Adipose tissue (tissue), 3 donors: ENCODE data around the gene NIT1. TPM values are rescaled to one million over a fixed set of nuclear protein-coding genes. Genes with fewer than 3 reads are reported as not detected.

ENCODE experiments used
- H3K27ac ChIP-seq: one replicate; pipeline ENCODE4 v1.5.1; 2013; ENCODE audit warnings: low read depth, low read length
- WGBS, 3 donors: extraction: QIAGEN DNeasy Blood & Tissue Kit; methylation state at CpG; one replicate each; pipeline ENCODE4 v1.1.7; 2013; 5-methylcytosine and 5-hydroxymethylcytosine counted together
- polyA plus RNA-seq, 3 donors: library from polyadenylated mRNA; stranded (reverse); fragments of 200-250 nt; gene quantifications; one replicate each; pipeline ENCODE4 v1.2.3, GENCODE V29; 2013
- donor health status: healthy with polysubstance abuse.
- donor health status: Bipolar disorder and iron deficiency.
- donor health status: healthy.

The NIT1 gene
- polyA plus RNA-seq, 3 donors = 23.7 to 48.1 (median 41.2) TPM

DNA sequence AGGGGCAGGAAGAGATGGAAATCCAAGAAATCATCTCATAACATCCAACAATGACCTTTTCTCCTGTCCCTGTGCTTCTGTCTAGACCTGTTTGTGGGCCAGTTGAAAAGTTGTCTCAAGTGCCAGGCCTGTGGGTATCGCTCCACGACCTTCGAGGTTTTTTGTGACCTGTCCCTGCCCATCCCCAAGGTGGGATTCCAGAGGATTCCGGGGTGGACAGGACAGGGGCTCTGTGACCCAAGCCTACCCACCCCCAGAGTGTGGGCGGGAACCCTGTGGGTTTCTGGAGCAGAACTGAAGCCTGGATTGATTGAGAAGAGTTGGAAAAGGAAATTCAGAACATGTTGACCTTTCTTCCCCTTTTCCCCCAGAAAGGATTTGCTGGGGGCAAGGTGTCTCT, 45.9 kb downstream of the NIT1 start:
- H3K27ac ChIP-seq = no peak overlapping the region
- 83 to 93% (median 93%) methylated on average over 5 of the region's 5 CpGs for WGBS, 3 donors

DNA sequence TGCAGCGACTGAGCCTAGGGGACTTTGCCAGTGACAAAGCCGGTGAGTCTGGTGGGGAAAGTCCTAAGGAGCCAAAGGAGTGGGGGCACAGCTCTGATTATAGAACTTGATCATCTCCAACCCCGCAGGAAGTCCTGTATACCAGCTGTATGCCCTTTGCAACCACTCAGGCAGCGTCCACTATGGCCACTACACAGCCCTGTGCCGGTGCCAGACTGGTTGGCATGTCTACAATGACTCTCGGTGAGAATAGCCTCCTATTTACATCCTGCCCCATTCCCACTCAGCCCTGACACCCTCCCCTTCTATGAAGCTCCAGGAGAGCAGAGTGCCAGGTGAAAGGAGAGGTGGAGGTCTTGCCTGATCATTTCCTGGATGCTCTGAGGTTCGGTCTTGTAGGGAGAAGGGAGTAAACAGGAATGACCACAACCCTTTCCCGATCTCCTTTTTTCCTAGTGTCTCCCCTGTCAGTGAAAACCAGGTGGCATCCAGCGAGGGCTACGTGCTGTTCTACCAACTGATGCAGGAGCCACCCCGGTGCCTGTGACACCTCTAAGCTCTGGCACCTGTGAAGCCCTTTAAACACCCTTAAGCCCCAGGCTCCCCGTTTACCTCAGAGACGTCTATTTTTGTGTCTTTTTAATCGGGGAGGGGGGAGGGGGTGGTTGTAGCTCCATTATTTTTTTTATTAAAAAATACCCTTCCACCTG, 47.2 kb downstream of the NIT1 start:
- WGBS, 3 donors = 60 to 70% (median 65%) methylated on average over 14 of the region's 14 CpGs

DNA sequence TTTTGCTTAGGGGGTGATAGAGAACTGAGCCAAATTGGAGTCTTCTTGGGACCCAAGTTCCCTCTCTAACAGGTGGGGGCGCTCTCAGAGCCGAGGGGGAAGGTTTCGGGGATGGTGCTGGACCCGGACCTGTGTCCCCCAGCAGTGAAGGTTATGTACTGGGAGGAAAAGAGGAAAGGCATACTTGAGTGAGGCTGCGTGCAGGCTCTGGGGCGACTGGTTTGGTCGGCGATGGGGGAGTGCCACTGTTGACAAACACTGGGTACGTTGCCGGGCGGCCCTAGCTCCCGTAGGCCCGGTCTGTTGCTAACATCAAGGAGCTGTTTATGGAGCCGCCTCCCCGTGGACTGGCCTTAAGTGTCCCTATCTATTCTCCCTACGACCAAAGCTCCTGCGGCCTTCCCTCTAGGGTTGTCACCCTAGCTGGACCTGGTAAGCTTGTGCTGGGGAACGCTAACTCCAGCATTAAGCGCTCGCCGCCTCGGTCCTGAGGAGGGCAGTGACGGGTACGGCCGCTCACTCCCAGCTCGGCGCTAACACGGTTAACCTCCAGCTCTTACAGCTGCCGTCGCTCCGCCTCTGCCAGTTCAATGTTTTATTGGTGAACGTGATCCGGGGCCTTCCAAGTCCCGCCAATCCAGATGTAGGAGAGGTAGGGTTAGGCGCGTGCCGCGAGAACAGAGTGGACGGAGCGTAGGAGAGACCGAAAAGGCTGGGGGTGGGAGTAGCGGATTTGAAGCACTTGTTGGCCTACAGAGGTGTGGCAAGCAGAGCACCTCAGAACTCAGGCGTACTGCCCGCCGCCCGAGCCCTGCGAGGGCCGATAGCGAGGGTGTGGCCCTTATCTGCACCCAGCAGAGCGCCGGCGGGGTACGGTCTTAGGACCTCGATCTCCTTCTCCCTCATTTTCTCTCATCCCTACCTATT, 48.1 kb downstream of the NIT1 start, which contains the start of gene PPOX:
Gene PPOX, plus strand, starts transcription at position 685 of the 927 bp plus-strand sequence. CDS start 422 bp downstream, outside the sequence.
- peak within 1 kb of the TSS; percentile 70 for H3K27ac ChIP-seq
- 0 to 1% (median 1%) methylated on average over 54 of the region's 54 CpGs for WGBS, 3 donors

More for the DNA sequence above, 47.2 kb downstream of the NIT1 start:
- H3K27ac ChIP-seq = peak overlapping the region; percentile 31

DNA sequence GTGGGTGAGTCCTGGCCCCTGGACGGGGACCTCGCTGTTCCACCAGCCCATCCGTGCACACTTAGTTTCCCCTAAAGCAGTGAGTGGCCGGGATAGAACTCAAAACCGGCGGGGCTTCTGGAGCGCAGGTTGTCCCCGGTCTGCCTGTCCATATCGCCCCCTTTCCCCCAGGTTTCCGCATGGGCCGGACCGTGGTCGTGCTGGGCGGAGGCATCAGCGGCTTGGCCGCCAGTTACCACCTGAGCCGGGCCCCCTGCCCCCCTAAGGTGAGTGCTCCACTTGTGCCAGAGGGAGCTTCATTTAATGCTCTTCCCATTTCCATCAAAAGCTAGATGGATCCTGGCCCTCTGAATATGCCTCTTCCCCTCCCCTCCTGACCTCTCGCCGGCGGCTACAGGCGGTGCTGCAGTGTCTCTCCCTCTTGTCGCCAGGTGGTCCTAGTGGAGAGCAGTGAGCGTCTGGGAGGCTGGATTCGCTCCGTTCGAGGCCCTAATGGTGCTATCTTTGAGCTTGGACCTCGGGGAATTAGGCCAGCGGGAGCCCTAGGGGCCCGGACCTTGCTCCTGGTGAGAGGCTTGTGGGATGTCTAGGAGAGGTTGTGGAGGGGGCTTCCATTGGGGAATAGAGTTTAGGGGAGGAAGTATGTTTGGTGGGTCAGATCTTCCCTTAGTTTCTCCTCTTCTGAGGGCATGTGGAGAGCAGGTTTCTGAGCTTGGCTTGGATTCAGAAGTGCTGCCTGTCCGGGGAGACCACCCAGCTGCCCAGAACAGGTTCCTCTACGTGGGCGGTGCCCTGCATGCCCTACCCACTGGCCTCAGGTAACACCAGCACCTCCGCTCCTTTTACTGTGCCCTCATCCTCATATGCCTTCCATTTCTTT, 49.0 kb downstream of the NIT1 start:
- no peak overlapping the region for H3K27ac ChIP-seq
- 6 to 10% (median 8%) methylated on average over 33 of the region's 33 CpGs for WGBS, 3 donors

DNA sequence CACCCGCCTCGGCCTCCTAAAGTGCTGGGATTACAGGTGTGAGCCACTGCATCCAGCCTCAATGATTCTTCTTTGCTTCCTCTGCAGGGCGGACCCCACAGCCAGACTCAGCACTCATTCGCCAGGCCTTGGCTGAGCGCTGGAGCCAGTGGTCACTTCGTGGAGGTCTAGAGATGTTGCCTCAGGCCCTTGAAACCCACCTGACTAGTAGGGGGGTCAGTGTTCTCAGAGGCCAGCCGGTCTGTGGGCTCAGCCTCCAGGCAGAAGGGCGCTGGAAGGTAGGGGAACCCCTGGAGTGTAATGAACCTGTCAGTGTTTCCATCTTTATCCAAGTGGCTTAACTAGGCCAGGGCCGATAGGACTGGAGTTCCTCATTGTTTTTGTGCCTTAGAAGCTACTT, 51.0 kb downstream of the NIT1 start:
- WGBS, 3 donors = 93 to 97% (median 94%) methylated on average over 9 of the region's 9 CpGs
- H3K27ac ChIP-seq = no peak overlapping the region

Other genes starting within 250 kb of the NIT1 start
- 100 to 1,000 TPM in 1 of 3 donors, 10 to 100 TPM in 1, 1 to 10 TPM in 1; 1.7 to 121 (median 15.7) TPM for gene ITLN1, start 232.9 kb upstream of the NIT1 start, polyA plus RNA-seq
- 1 to 10 TPM in 1 of 3 donors, under 1 TPM in 2; 0.21 to 8.9 (median 0.37) TPM for gene ITLN2, start 163.3 kb upstream of the NIT1 start, polyA plus RNA-seq
- 10 to 100 TPM; 18.3 to 33.9 (median 26.2) TPM for gene F11R, start 97.0 kb upstream of the NIT1 start, polyA plus RNA-seq
- 10 to 100 TPM; 33.7 to 78.1 (median 52.5) TPM for gene TSTD1, start 79.1 kb upstream of the NIT1 start, polyA plus RNA-seq
- gene USF1, start 72.1 kb upstream of the NIT1 start, polyA plus RNA-seq = 10 to 100 TPM; 35.0 to 54.3 (median 47.2) TPM
- 10 to 100 TPM in 1 of 3 donors, 1 to 10 TPM in 2; 2.3 to 10.8 (median 9.8) TPM for gene ARHGAP30, start 48.2 kb upstream of the NIT1 start, polyA plus RNA-seq
- 1 to 10 TPM in 1 of 3 donors, under 1 TPM in 1, not detected in 1; 0.52 to 3.3 TPM for gene NECTIN4, start 28.5 kb upstream of the NIT1 start, polyA plus RNA-seq
- 1 to 10 TPM; 1.2 to 9.0 (median 1.5) TPM for gene KLHDC9, start 19.7 kb upstream of the NIT1 start, polyA plus RNA-seq
- 100 to 1,000 TPM in 2 of 3 donors, 10 to 100 TPM in 1; 53.0 to 201 (median 139) TPM for gene PFDN2, start 68 bp upstream of the NIT1 start, polyA plus RNA-seq
- gene DEDD, start 14.6 kb downstream of the NIT1 start, polyA plus RNA-seq = 10 to 100 TPM; 17.4 to 46.3 (median 29.7) TPM
- gene UFC1, start 35.9 kb downstream of the NIT1 start, polyA plus RNA-seq = 100 to 1,000 TPM; 100 to 147 (median 131) TPM
- gene USP21, start 41.4 kb downstream of the NIT1 start, polyA plus RNA-seq = 10 to 100 TPM; 13.2 to 26.7 (median 18.8) TPM
- 10 to 100 TPM; 11.1 to 33.1 (median 16.2) TPM for gene PPOX, start 48.3 kb downstream of the NIT1 start, polyA plus RNA-seq
- gene B4GALT3, start 59.4 kb downstream of the NIT1 start, polyA plus RNA-seq = 10 to 100 TPM; 23.7 to 36.1 (median 26.4) TPM
- gene ADAMTS4, start 80.9 kb downstream of the NIT1 start, polyA plus RNA-seq = 100 to 1,000 TPM in 1 of 3 donors, 10 to 100 TPM in 1, 1 to 10 TPM in 1; 5.9 to 188 (median 37.3) TPM
- 100 to 1,000 TPM in 1 of 3 donors, 10 to 100 TPM in 2; 68.4 to 163 (median 86.3) TPM for gene NDUFS2, start 84.3 kb downstream of the NIT1 start, polyA plus RNA-seq
- 100 to 1,000 TPM in 2 of 3 donors, 10 to 100 TPM in 1; 28.6 to 258 (median 227) TPM for gene FCER1G, start 97.2 kb downstream of the NIT1 start, polyA plus RNA-seq
- gene APOA2, start 105.5 kb downstream of the NIT1 start, polyA plus RNA-seq = not detected
- gene TOMM40L, start 108.0 kb downstream of the NIT1 start, polyA plus RNA-seq = 10 to 100 TPM in 2 of 3 donors, 1 to 10 TPM in 1; 3.8 to 12.6 (median 11.7) TPM
- under 1 TPM in 2 of 3 donors, not detected in 1; 0.21 to 0.22 TPM for gene NR1I3, start 120.1 kb downstream of the NIT1 start, polyA plus RNA-seq
- under 1 TPM in 2 of 3 donors, not detected in 1; 0.26 to 0.52 TPM for gene PCP4L1, start 140.6 kb downstream of the NIT1 start, polyA plus RNA-seq
- 1 to 10 TPM; 1.2 to 3.5 (median 2.6) TPM for gene MPZ, start 191.9 kb downstream of the NIT1 start, polyA plus RNA-seq
- gene SDHC, start 196.3 kb downstream of the NIT1 start, polyA plus RNA-seq = 100 to 1,000 TPM in 2 of 3 donors, 10 to 100 TPM in 1; 76.3 to 230 (median 151) TPM
- gene CFAP126, start 249.8 kb downstream of the NIT1 start, polyA plus RNA-seq = under 1 TPM in 2 of 3 donors, not detected in 1; 0.10 to 0.63 TPM